Measurements from ENCODE around the gene PTPRK.

The PTPRK gene

DNA sequence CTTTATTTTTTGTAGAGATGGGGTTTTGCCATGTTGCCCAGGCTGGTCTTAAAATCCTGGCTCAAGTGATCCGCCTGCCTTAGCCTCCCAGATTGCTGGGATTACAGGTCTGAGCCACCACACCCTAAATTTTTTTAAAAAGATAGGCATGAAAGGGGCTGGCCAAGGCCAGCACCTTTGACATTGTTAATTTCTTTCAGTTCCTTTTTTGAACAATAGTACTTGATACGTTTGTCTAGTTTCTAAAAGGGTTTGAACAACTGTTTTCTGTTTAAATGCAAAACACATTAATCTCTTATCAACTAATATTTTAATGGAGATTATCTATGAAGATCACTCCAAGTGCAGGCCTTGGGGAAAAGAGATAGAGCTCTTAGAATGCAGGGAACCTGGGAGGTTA is 37.6 kb upstream of the PTPRK start:
- no peak overlapping the region for H2AFZ ChIP-seq (ENCODE audit: low read length)
- H3K27ac ChIP-seq (replicated peaks; ENCODE audit: low read length) = no peak overlapping the region
- no peak overlapping the region for H2BK15ac ChIP-seq (ENCODE audit: low read length)
- no peak overlapping the region for H2BK12ac ChIP-seq (ENCODE audit: low read length)
- no peak overlapping the region for H3K14ac ChIP-seq (ENCODE audit: low read length)
- H2AK5ac ChIP-seq (ENCODE audit: low read depth, low read length) = no peak overlapping the region
- no peak overlapping the region for H3K4me3 ChIP-seq (ENCODE audit: low read length in 2 of 2)
- H3K4me1 ChIP-seq (ENCODE audit: control insufficient read depth in 2 of 2, insufficient read depth in 1 of 2, low read depth in 1 of 2, low read length in 2 of 2) = no peaks in the 10 kb centered on the region
- no peak overlapping the region for H2BK5ac ChIP-seq (ENCODE audit: low read length)
- no peak overlapping the region for H3K4ac ChIP-seq (ENCODE audit: low read length)
- H4K8ac ChIP-seq (ENCODE audit: low read depth, low read length) = no peak overlapping the region
- no peak overlapping the region for H3K23ac ChIP-seq (ENCODE audit: low read depth, low read length, poor library complexity)
- DNase-seq (ENCODE audit: low spot score) = no peak
- WGBS, 2 donors (ENCODE audit: extremely low coverage in 2 of 2, insufficient read length in 2 of 2, insufficient replicate concordance in 1 of 2) = no CpG with 5 or more reads among the region's 2 CpGs
- no peak overlapping the region for H2BK120ac ChIP-seq (ENCODE audit: low read depth, low read length)
- no peaks in the 10 kb centered on the region for H3K79me1 ChIP-seq (ENCODE audit: low read depth, low read length)
- no peak overlapping the region for H3K18ac ChIP-seq (ENCODE audit: low read length)
- no peaks in the 10 kb centered on the region for H3K9me3 ChIP-seq (replicated peaks in 1 of 2; ENCODE audit: control insufficient read depth in 2 of 2, insufficient read depth in 1 of 2, low read depth in 1 of 2, low read length in 2 of 2)
- H3K9ac ChIP-seq (ENCODE audit: low read depth, low read length, poor library complexity) = no peak overlapping the region
- H3K36me3 ChIP-seq (replicated peaks in 1 of 2; ENCODE audit: control insufficient read depth in 2 of 2, insufficient read depth in 2 of 2, low read length in 2 of 2) = no peaks in the 10 kb centered on the region
- no peak overlapping the region for H4K91ac ChIP-seq (ENCODE audit: low read depth, low read length, poor library complexity)
- no peaks in the 10 kb centered on the region for H3K27me3 ChIP-seq (ENCODE audit: control insufficient read depth in 3 of 3, insufficient read depth in 3 of 3, low read depth in 1 of 3, low read length in 3 of 3)
- no peak overlapping the region for H3K4me2 ChIP-seq (ENCODE audit: insufficient read depth, low read length, poor library complexity, severe bottlenecking)

DNA sequence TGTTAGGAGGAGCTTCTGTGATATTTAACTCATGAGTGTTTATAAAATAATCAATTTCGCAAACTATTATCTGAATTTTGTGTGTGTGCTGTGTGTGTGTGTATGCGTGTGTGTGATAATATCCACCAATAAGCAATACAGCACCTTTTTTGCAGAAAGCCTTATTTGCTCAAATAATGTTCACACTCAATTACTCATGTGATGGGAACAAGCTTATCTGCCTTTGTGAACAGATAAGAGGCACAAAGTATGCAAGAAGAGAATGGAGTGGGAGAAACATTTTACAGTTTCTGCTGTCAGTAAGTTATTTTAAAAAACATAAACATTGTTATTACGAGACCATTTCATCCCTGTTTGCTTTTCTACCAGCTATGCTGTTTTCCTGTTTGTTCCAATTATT is 36.7 kb upstream of the PTPRK start:
- no peak overlapping the region for H2BK15ac ChIP-seq (ENCODE audit: low read length)
- H4K8ac ChIP-seq (ENCODE audit: low read depth, low read length) = no peak overlapping the region
- no peak overlapping the region for H3K4me2 ChIP-seq (ENCODE audit: insufficient read depth, low read length, poor library complexity, severe bottlenecking)
- no peak overlapping the region for H3K23ac ChIP-seq (ENCODE audit: low read depth, low read length, poor library complexity)
- no CpG with 5 or more reads among the region's 3 CpGs for WGBS, 2 donors (ENCODE audit: extremely low coverage in 2 of 2, insufficient read length in 2 of 2, insufficient replicate concordance in 1 of 2)
- H2BK120ac ChIP-seq (ENCODE audit: low read depth, low read length) = no peak overlapping the region
- H3K79me1 ChIP-seq (ENCODE audit: low read depth, low read length) = no peaks in the 10 kb centered on the region
- H3K36me3 ChIP-seq (replicated peaks in 1 of 2; ENCODE audit: control insufficient read depth in 2 of 2, insufficient read depth in 2 of 2, low read length in 2 of 2) = no peaks in the 10 kb centered on the region
- H2AFZ ChIP-seq (ENCODE audit: low read length) = no peak overlapping the region
- H3K27ac ChIP-seq (replicated peaks; ENCODE audit: low read length) = no peak overlapping the region
- H3K9ac ChIP-seq (ENCODE audit: low read depth, low read length, poor library complexity) = no peak overlapping the region
- H3K18ac ChIP-seq (ENCODE audit: low read length) = no peak overlapping the region
- H2BK12ac ChIP-seq (ENCODE audit: low read length) = no peak overlapping the region
- no peaks in the 10 kb centered on the region for H3K9me3 ChIP-seq (replicated peaks in 1 of 2; ENCODE audit: control insufficient read depth in 2 of 2, insufficient read depth in 1 of 2, low read depth in 1 of 2, low read length in 2 of 2)
- no peak overlapping the region for H2AK5ac ChIP-seq (ENCODE audit: low read depth, low read length)
- no peak overlapping the region for H4K91ac ChIP-seq (ENCODE audit: low read depth, low read length, poor library complexity)
- no peak for DNase-seq (ENCODE audit: low spot score)
- H3K27me3 ChIP-seq (ENCODE audit: control insufficient read depth in 3 of 3, insufficient read depth in 3 of 3, low read depth in 1 of 3, low read length in 3 of 3) = no peaks in the 10 kb centered on the region
- no peak overlapping the region for H3K14ac ChIP-seq (ENCODE audit: low read length)
- H3K4me3 ChIP-seq (ENCODE audit: low read length in 2 of 2) = no peak overlapping the region
- H3K4ac ChIP-seq (ENCODE audit: low read length) = no peak overlapping the region
- no peaks in the 10 kb centered on the region for H3K4me1 ChIP-seq (ENCODE audit: control insufficient read depth in 2 of 2, insufficient read depth in 1 of 2, low read depth in 1 of 2, low read length in 2 of 2)
- H2BK5ac ChIP-seq (ENCODE audit: low read length) = no peak overlapping the region

DNA sequence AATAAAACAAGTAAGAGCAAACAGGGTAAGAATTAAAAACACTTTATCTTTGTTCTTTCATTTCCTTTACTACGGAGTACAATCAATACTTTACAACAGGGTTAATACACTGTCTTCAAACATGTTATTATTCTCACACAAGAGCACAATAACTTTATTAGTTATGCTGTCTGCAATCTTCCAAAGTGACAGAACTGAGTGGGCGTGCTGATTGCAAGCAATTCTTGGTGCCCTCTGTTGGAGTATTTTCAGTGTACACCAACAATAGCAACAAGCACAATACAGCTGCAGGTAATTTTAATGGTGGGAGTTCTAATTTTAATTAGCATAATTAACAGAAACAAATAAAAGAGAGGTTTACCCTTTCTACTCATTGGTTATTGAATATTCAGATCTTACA is 33.9 kb upstream of the PTPRK start:
- no peak overlapping the region for H3K4me3 ChIP-seq (ENCODE audit: low read length in 2 of 2)
- no peak overlapping the region for H2BK12ac ChIP-seq (ENCODE audit: low read length)
- H2AFZ ChIP-seq (ENCODE audit: low read length) = peak overlapping the region; percentile 30
- H3K18ac ChIP-seq (ENCODE audit: low read length) = no peak overlapping the region
- H2BK5ac ChIP-seq (ENCODE audit: low read length) = no peak overlapping the region
- no peaks in the 10 kb centered on the region for H3K4me1 ChIP-seq (ENCODE audit: control insufficient read depth in 2 of 2, insufficient read depth in 1 of 2, low read depth in 1 of 2, low read length in 2 of 2)
- H3K9ac ChIP-seq (ENCODE audit: low read depth, low read length, poor library complexity) = no peak overlapping the region
- no peak overlapping the region for H2BK120ac ChIP-seq (ENCODE audit: low read depth, low read length)
- H4K91ac ChIP-seq (ENCODE audit: low read depth, low read length, poor library complexity) = no peak overlapping the region
- DNase-seq (ENCODE audit: low spot score) = no peak
- no peaks in the 10 kb centered on the region for H3K79me1 ChIP-seq (ENCODE audit: low read depth, low read length)
- H3K4ac ChIP-seq (ENCODE audit: low read length) = no peak overlapping the region
- no peaks in the 10 kb centered on the region for H3K27me3 ChIP-seq (ENCODE audit: control insufficient read depth in 3 of 3, insufficient read depth in 3 of 3, low read depth in 1 of 3, low read length in 3 of 3)
- H3K4me2 ChIP-seq (ENCODE audit: insufficient read depth, low read length, poor library complexity, severe bottlenecking) = no peak overlapping the region
- no peak overlapping the region for H3K23ac ChIP-seq (ENCODE audit: low read depth, low read length, poor library complexity)
- H2AK5ac ChIP-seq (ENCODE audit: low read depth, low read length) = no peak overlapping the region
- no peak overlapping the region for H3K27ac ChIP-seq (replicated peaks; ENCODE audit: low read length)
- H2BK15ac ChIP-seq (ENCODE audit: low read length) = no peak overlapping the region
- no peaks in the 10 kb centered on the region for H3K9me3 ChIP-seq (replicated peaks in 1 of 2; ENCODE audit: control insufficient read depth in 2 of 2, insufficient read depth in 1 of 2, low read depth in 1 of 2, low read length in 2 of 2)
- H3K36me3 ChIP-seq (replicated peaks in 1 of 2; ENCODE audit: control insufficient read depth in 2 of 2, insufficient read depth in 2 of 2, low read length in 2 of 2) = no peaks in the 10 kb centered on the region
- H4K8ac ChIP-seq (ENCODE audit: low read depth, low read length) = no peak overlapping the region
- no CpG with 5 or more reads among the region's 2 CpGs for WGBS, 2 donors (ENCODE audit: extremely low coverage in 2 of 2, insufficient read length in 2 of 2, insufficient replicate concordance in 1 of 2)
- H3K14ac ChIP-seq (ENCODE audit: low read length) = no peak overlapping the region

DNA sequence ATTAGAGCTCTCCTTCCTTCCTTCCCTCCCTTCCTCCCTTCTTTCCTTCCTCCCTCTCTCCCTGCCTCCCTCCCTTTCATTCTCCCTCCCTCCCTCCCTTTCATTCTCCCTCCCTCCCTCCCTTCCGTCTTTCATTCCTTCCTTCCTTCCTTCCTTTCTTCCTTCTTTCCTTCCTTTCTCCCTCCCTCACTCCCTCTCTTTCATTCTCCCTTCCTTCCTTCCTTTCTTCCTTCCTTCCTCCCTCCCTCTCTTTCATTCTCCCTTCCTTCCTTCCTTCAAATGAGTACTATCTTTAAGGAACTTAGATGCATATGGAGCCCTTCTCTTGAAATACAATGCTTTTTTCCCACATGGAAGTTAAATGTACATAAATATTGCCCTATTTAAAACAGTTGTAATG is 20.9 kb upstream of the PTPRK start:
- H3K36me3 ChIP-seq (replicated peaks in 1 of 2; ENCODE audit: control insufficient read depth in 2 of 2, insufficient read depth in 2 of 2, low read length in 2 of 2) = no peaks in the 10 kb centered on the region
- H3K9ac ChIP-seq (ENCODE audit: low read depth, low read length, poor library complexity) = no peak overlapping the region

More for the DNA sequence above, 20.9 kb upstream of the PTPRK start:
- Histone ChIP-seq H3K9me3 (replicated peaks in 1 of 2; ENCODE audit: control insufficient read depth in 2 of 2, insufficient read depth in 1 of 2, low read depth in 1 of 2, low read length in 2 of 2) (no peaks in the 10 kb centered on the region), H2BK15ac (ENCODE audit: low read length) (no peak overlapping the region), H3K27me3 (ENCODE audit: control insufficient read depth in 3 of 3, insufficient read depth in 3 of 3, low read depth in 1 of 3, low read length in 3 of 3) (no peaks in the 10 kb centered on the region), H3K79me1 (ENCODE audit: low read depth, low read length) (no peaks in the 10 kb centered on the region), H4K8ac (ENCODE audit: low read depth, low read length) (no peak overlapping the region), H3K4me3 (ENCODE audit: low read length in 2 of 2) (no peak overlapping the region), H2AFZ (ENCODE audit: low read length) (no peak overlapping the region), H2BK120ac (ENCODE audit: low read depth, low read length) (no peak overlapping the region), H3K4me2 (ENCODE audit: insufficient read depth, low read length, poor library complexity, severe bottlenecking) (no peak overlapping the region), H3K23ac (ENCODE audit: low read depth, low read length, poor library complexity) (no peak overlapping the region), H3K4me1 (ENCODE audit: control insufficient read depth in 2 of 2, insufficient read depth in 1 of 2, low read depth in 1 of 2, low read length in 2 of 2) (no peaks in the 10 kb centered on the region), H3K4ac (ENCODE audit: low read length) (no peak overlapping the region), H4K91ac (ENCODE audit: low read depth, low read length, poor library complexity) (no peak overlapping the region), H2AK5ac (ENCODE audit: low read depth, low read length) (no peak overlapping the region), H2BK12ac (ENCODE audit: low read length) (no peak overlapping the region), H3K18ac (ENCODE audit: low read length) (no peak overlapping the region), H2BK5ac (ENCODE audit: low read length) (no peak overlapping the region), H3K14ac (ENCODE audit: low read length) (no peak overlapping the region), H3K27ac (replicated peaks; ENCODE audit: low read length) (no peak overlapping the region)
- WGBS, 2 donors (ENCODE audit: extremely low coverage in 2 of 2, insufficient read length in 2 of 2, insufficient replicate concordance in 1 of 2) = 80% methylated on average over 1 of the region's 1 CpG; no CpG with 5 or more reads in 1 of the 2 donors
- no peak for DNase-seq (ENCODE audit: low spot score)
